Adrenal gland (tissue), 5 donors: ENCODE data around the gene MCUR1.

Experiments
- CTCF ChIP-seq, 6 experiments: fragments of 450-650 bp in 4 of 6; fragments of 200-600 bp in 2 of 6; sonication (generic) in 1 of 6; IDR thresholded peaks; 1 replicate in 5 of 6; 2 replicates in 1 of 6; pipeline versions ENCODE4 v1.5.1 to v1.8.0; 2016 to 2021; ENCODE audit warnings: antibody characterized with exemption in 6 of 6, mild to moderate bottlenecking in 2 of 6, moderate library complexity in 1 of 6
- POLR2A ChIP-seq, 2 donors: fragments of 450-650 bp; IDR thresholded peaks; one replicate each; pipeline ENCODE4 v1.6.1; 2017; ENCODE audit warnings: antibody characterized with exemption in 2 of 2, mild to moderate bottlenecking in 2 of 2, moderate library complexity in 1 of 2
- donor health status: DM: no; HTN: no; CAD: no.

DNA sequence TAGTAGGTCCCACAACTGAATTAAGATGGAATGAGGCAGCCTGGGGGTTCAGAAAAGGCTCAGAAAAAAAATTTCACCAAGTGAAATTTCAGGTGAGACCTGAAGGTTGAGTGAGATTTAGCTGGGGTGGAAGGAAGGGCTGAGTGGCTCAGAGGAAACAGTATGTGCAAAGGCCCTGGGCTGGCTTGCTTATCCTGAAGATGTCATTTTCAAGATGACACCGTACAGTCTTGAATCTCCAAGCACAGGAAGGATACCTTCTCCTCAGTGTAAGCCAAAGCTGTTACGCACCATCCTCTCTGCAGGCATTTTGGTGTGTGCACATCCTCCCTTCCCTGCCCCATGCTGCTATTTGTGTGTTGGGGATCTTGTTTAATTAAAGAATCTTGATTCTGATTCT lies 59.7 kb downstream of the MCUR1 start:
- no peak for TF ChIP-seq CTCF (IDR thresholded peaks at IDR 0.05)
- no peak for TF ChIP-seq POLR2A (IDR thresholded peaks at IDR 0.05)
